GM21619 (cell line): ENCODE measurements around the gene UHMK1.

ENCODE experiments used
- ATAC-seq: cut with Tn5 transposase; IDR thresholded peaks from one replicate; pipeline ENCODE4 v1.9.1; 2021; ENCODE audit not compliant: unreplicated experiment

UHMK1 gene

GRCh38 chr1:162527314-162527713 lies 29.7 kb downstream of the UHMK1 start:
- no peak for ATAC-seq

GRCh38 chr1:162530307-162530987 lies 32.8 kb downstream of the UHMK1 start:
- ATAC-seq: peak; percentile 93

- no peak for ATAC-seq
These were observed 33.3 kb downstream of the UHMK1 start for GRCh38 chr1:162530988-162531319.

GRCh38 chr1:162535501-162535900 lies 37.9 kb downstream of the UHMK1 start:
- ATAC-seq: no peak

- ATAC-seq: no peak
These were observed 38.9 kb downstream of the UHMK1 start for GRCh38 chr1:162536511-162536910.

GRCh38 chr1:162537216-162537615 lies 39.6 kb downstream of the UHMK1 start:
- no peak for ATAC-seq

GRCh38 chr1:162538815-162539431 lies 41.3 kb downstream of the UHMK1 start:
- ATAC-seq: no peak

GRCh38 chr1:162541619-162542141 lies 44.1 kb downstream of the UHMK1 start:
- no peak for ATAC-seq

- no peak for ATAC-seq
These were observed 45.6 kb downstream of the UHMK1 start for GRCh38 chr1:162543228-162543627.

GRCh38 chr1:162548170-162548569 lies 50.6 kb downstream of the UHMK1 start:
- ATAC-seq: no peak

GRCh38 chr1:162549001-162549400 lies 51.4 kb downstream of the UHMK1 start:
- no peak for ATAC-seq

GRCh38 chr1:162550925-162551324 lies 53.3 kb downstream of the UHMK1 start:
- ATAC-seq: no peak

GRCh38 chr1:162551969-162552683 lies 54.5 kb downstream of the UHMK1 start:
- ATAC-seq: no peak

GRCh38 chr1:162552684-162553252 lies 55.1 kb downstream of the UHMK1 start:
- ATAC-seq: no peak

GRCh38 chr1:162554258-162554657 lies 56.6 kb downstream of the UHMK1 start:
- ATAC-seq: no peak

- no peak for ATAC-seq
These were observed 59.9 kb downstream of the UHMK1 start for GRCh38 chr1:162557536-162557935.

- no peak for ATAC-seq
These were observed 62.9 kb downstream of the UHMK1 start for GRCh38 chr1:162560303-162561036.

GRCh38 chr1:162561037-162561615 lies 63.5 kb downstream of the UHMK1 start:
- ATAC-seq: peak; percentile 91

GRCh38 chr1:162561616-162562469 lies 64.2 kb downstream of the UHMK1 start, which contains the start of gene UAP1:
UAP1 (plus strand) TSS chr1:162561722; CDS start chr1:162566069, 4,347 bp downstream.
- peak; percentile 37 for ATAC-seq

- ATAC-seq: no peak
These were observed 64.8 kb downstream of the UHMK1 start for GRCh38 chr1:162562470-162562828.
